ENCODE data around the gene CEP128.

Gene CEP128

GRCh38 chr14:80809663-80810062, 131.9 kb downstream of the CEP128 start:
- Histone ChIP-seq H3F3A (ENCODE audit: control insufficient read depth, insufficient read depth) (no peaks in the 10 kb centered on the region), H3K79me2 (ENCODE audit: control insufficient read depth, low read length) (no peaks in the 10 kb centered on the region), H4K20me1 (ENCODE audit: control insufficient read depth, insufficient read depth, low read depth, low read length) (no peaks in the 10 kb centered on the region), H3K36me3 (ENCODE audit: control insufficient read depth, low read length) (peaks cover 9% of the 10 kb centered on the region; the same call in 1 of the 2 replicates), H3K4me1 (ENCODE audit: control insufficient read depth, low read length) (no peaks in the 10 kb centered on the region), H3K4me3 (ENCODE audit: low read length) (no peak overlapping the region), H3K27me3 (ENCODE audit: control insufficient read depth, low read length) (no peaks in the 10 kb centered on the region), H3K4me2 (ENCODE audit: low read length) (no peak overlapping the region), H3K9me2 (replicated peaks; ENCODE audit: control insufficient read depth, low read length) (no peaks in the 10 kb centered on the region), H3K9me3 (ENCODE audit: control insufficient read depth, insufficient read depth, low read length) (no peaks in the 10 kb centered on the region), H3K27ac (ENCODE audit: low read depth, low read length) (no peak overlapping the region)
- no peak for TF ChIP-seq EZH2phosphoT487 (IDR thresholded peaks at IDR 0.05; ENCODE audit: borderline replicate concordance, low read length)
- TF ChIP-seq CTCF (IDR thresholded peaks at IDR 0.05; ENCODE audit: low read depth, low read length, poor library complexity, severe bottlenecking), result no peak

GRCh38 chr14:80805136-80805535, 136.4 kb downstream of the CEP128 start:
- Histone ChIP-seq H3K4me1 (ENCODE audit: control insufficient read depth, low read length) (peaks cover 5% of the 10 kb centered on the region; the same call in 1 of the 2 replicates), H3K27me3 (ENCODE audit: control insufficient read depth, low read length) (no peaks in the 10 kb centered on the region), H3K4me3 (ENCODE audit: low read length) (no peak overlapping the region), H3F3A (ENCODE audit: control insufficient read depth, insufficient read depth) (no peaks in the 10 kb centered on the region), H3K79me2 (ENCODE audit: control insufficient read depth, low read length) (no peaks in the 10 kb centered on the region), H3K27ac (ENCODE audit: low read depth, low read length) (no peak overlapping the region), H3K36me3 (ENCODE audit: control insufficient read depth, low read length) (peaks cover 16% of the 10 kb centered on the region; the same call in 1 of the 2 replicates), H3K9me2 (replicated peaks; ENCODE audit: control insufficient read depth, low read length) (no peaks in the 10 kb centered on the region), H3K9me3 (ENCODE audit: control insufficient read depth, insufficient read depth, low read length) (peaks cover 4% of the 10 kb centered on the region; the same call in 1 of the 2 replicates), H4K20me1 (ENCODE audit: control insufficient read depth, insufficient read depth, low read depth, low read length) (no peaks in the 10 kb centered on the region), H3K4me2 (ENCODE audit: low read length) (no peak overlapping the region)
- TF ChIP-seq EZH2phosphoT487 (IDR thresholded peaks at IDR 0.05; ENCODE audit: borderline replicate concordance, low read length), result no peak
- TF ChIP-seq CTCF (IDR thresholded peaks at IDR 0.05; ENCODE audit: low read depth, low read length, poor library complexity, severe bottlenecking), result no peak

GRCh38 chr14:80798878-80799277, 142.7 kb downstream of the CEP128 start:
- Histone ChIP-seq H3K27me3 (ENCODE audit: control insufficient read depth, low read length) (no peaks in the 10 kb centered on the region), H4K20me1 (ENCODE audit: control insufficient read depth, insufficient read depth, low read depth, low read length) (no peaks in the 10 kb centered on the region), H3K4me1 (ENCODE audit: control insufficient read depth, low read length) (peaks cover 5% of the 10 kb centered on the region; the same call in 1 of the 2 replicates), H3K4me2 (ENCODE audit: low read length) (no peak overlapping the region), H3K9me3 (ENCODE audit: control insufficient read depth, insufficient read depth, low read length) (peaks cover 5% of the 10 kb centered on the region; the same call in 1 of the 2 replicates), H3K27ac (ENCODE audit: low read depth, low read length) (no peak overlapping the region), H3K79me2 (ENCODE audit: control insufficient read depth, low read length) (no peaks in the 10 kb centered on the region), H3F3A (ENCODE audit: control insufficient read depth, insufficient read depth) (no peaks in the 10 kb centered on the region), H3K4me3 (ENCODE audit: low read length) (no peak overlapping the region), H3K9me2 (replicated peaks; ENCODE audit: control insufficient read depth, low read length) (no peaks in the 10 kb centered on the region), H3K36me3 (ENCODE audit: control insufficient read depth, low read length) (peaks cover 9% of the 10 kb centered on the region; the same call in 1 of the 2 replicates)
- TF ChIP-seq EZH2phosphoT487 (IDR thresholded peaks at IDR 0.05; ENCODE audit: borderline replicate concordance, low read length) (no peak), CTCF (IDR thresholded peaks at IDR 0.05; ENCODE audit: low read depth, low read length, poor library complexity, severe bottlenecking) (no peak)
